Measurements from ENCODE around the gene RASAL2.
"Not testable (repeated sequence)": the region's sequence is repeated elsewhere in the genome, so short reads cannot be mapped to it uniquely, and the experiment has no call there.

The RASAL2 gene

GRCh38 chr1:178243119-178243518, 149.2 kb downstream of the RASAL2 start:
- Mint-ChIP-seq H3K27me3 (peaks cover 3% of the 10 kb centered on the region), H3K4me3 (no peak overlapping the region), H3K36me3 (ENCODE audit: low read depth) (no peaks in the 10 kb centered on the region), H3K9me3 (peaks cover 11% of the 10 kb centered on the region), H3K4me1 (ENCODE audit: low read depth) (no peaks in the 10 kb centered on the region), H3K27ac (no peak overlapping the region)

GRCh38 chr1:178243890-178244289, 150.0 kb downstream of the RASAL2 start:
- Mint-ChIP-seq H3K36me3 (ENCODE audit: low read depth) (no peaks in the 10 kb centered on the region), H3K27ac (no peak overlapping the region), H3K4me3 (no peak overlapping the region), H3K9me3 (peaks cover 15% of the 10 kb centered on the region), H3K27me3 (peaks cover 3% of the 10 kb centered on the region), H3K4me1 (ENCODE audit: low read depth) (no peaks in the 10 kb centered on the region)

DNA sequence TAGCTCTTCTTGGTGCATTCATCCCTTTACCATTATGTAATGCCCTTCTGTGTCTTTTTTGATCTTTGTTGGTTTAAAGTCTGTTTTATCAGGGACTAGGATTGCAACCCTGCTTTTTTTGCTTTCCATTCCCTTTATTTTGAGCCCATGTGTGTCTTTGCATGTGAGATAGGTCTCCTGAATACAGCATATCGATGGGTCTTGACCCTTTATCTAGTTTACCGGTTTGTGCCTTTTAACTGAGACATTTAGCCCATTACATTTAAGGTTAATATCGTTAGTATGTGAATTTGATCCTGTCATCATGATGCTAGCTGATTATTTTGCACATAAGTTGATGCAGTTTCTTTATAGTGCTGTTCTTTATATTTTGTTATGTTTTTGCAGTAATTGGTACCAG, 154.4 kb downstream of the RASAL2 start:
- H3K9me3 Mint-ChIP-seq = peaks cover 26% of the 10 kb centered on the region
- H3K4me1 Mint-ChIP-seq (ENCODE audit: low read depth) = not testable (repeated sequence)

GRCh38 chr1:178253581-178253980, 159.7 kb downstream of the RASAL2 start:
- not testable (repeated sequence) for H3K4me3 Mint-ChIP-seq; H3K27ac Mint-ChIP-seq; H3K4me1 Mint-ChIP-seq (ENCODE audit: low read depth); H3K36me3 Mint-ChIP-seq (ENCODE audit: low read depth); H3K27me3 Mint-ChIP-seq
- peaks cover 20% of the 10 kb centered on the region for H3K9me3 Mint-ChIP-seq

More for the DNA sequence above, 154.4 kb downstream of the RASAL2 start:
- H3K36me3 Mint-ChIP-seq (ENCODE audit: low read depth); H3K27me3 Mint-ChIP-seq; H3K27ac Mint-ChIP-seq; H3K4me3 Mint-ChIP-seq: not testable (repeated sequence)

DNA sequence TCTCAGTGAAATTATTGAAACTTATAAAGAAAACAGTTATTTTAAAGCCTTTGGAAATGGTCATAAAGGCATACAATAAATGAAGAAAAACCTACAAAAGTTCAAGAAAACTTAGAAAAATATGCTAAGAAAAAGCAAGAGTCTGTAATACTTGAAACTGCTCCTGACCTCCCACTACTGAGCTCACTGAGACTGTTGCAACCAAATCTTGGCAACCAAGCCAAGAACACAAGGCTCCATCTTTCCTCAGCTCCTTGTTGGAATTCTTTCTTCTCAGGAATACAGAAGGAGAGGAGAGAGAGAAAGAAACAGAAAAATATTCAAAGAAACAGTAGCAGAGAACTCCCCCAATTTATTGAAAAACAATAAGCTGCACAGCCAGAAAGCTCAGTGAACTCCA, 160.5 kb downstream of the RASAL2 start:
- Mint-ChIP-seq H3K27me3 (no peaks in the 10 kb centered on the region), H3K36me3 (ENCODE audit: low read depth) (no peaks in the 10 kb centered on the region), H3K4me1 (ENCODE audit: low read depth) (no peaks in the 10 kb centered on the region), H3K9me3 (peaks cover 16% of the 10 kb centered on the region), H3K4me3 (no peak overlapping the region), H3K27ac (no peak overlapping the region)

- Mint-ChIP-seq H3K4me1 (ENCODE audit: low read depth) (no peaks in the 10 kb centered on the region), H3K36me3 (ENCODE audit: low read depth) (no peaks in the 10 kb centered on the region), H3K4me3 (no peak overlapping the region), H3K27me3 (no peaks in the 10 kb centered on the region), H3K27ac (no peak overlapping the region), H3K9me3 (peaks cover 9% of the 10 kb centered on the region)
These were observed 164.6 kb downstream of the RASAL2 start for GRCh38 chr1:178258536-178258935.

- no peak overlapping the region for H3K27ac Mint-ChIP-seq
- H3K9me3 Mint-ChIP-seq = peaks cover 4% of the 10 kb centered on the region
- no peaks in the 10 kb centered on the region for H3K4me1 Mint-ChIP-seq (ENCODE audit: low read depth)
These were observed 168.2 kb downstream of the RASAL2 start for GRCh38 chr1:178262120-178262500.

GRCh38 chr1:178263341-178263740, 169.4 kb downstream of the RASAL2 start:
- no peak overlapping the region for H3K27ac Mint-ChIP-seq
- H3K9me3 Mint-ChIP-seq = peaks cover 4% of the 10 kb centered on the region
- no peaks in the 10 kb centered on the region for H3K36me3 Mint-ChIP-seq (ENCODE audit: low read depth)
- H3K27me3 Mint-ChIP-seq = no peaks in the 10 kb centered on the region
- no peak overlapping the region for H3K4me3 Mint-ChIP-seq
- no peaks in the 10 kb centered on the region for H3K4me1 Mint-ChIP-seq (ENCODE audit: low read depth)

More at GRCh38 chr1:178262120-178262500, 168.2 kb downstream of the RASAL2 start:
- Mint-ChIP-seq H3K27me3 (no peaks in the 10 kb centered on the region), H3K36me3 (ENCODE audit: low read depth) (no peaks in the 10 kb centered on the region), H3K4me3 (no peak overlapping the region)

DNA sequence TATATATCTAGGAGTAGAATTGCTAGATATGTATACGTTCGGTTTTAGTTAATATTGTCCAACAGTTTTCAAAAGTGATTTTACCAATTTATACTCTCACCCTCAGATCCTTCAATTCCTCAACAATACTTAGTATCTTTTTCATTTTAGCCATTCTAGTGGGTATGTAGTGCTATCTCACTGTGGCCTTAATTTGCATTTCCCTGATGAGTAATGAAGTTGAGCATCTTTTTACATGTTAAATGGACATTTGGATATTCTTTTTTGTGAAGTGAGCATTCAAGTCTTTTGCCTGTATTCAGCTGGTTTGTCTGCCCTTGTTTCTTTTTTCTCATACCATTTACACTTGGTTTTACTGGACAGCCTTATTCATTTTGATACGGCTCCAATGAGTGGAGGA, 172.2 kb downstream of the RASAL2 start:
- Mint-ChIP-seq H3K4me1 (ENCODE audit: low read depth) (no peaks in the 10 kb centered on the region), H3K27ac (no peak overlapping the region), H3K27me3 (no peaks in the 10 kb centered on the region), H3K36me3 (ENCODE audit: low read depth) (no peaks in the 10 kb centered on the region), H3K9me3 (no peaks in the 10 kb centered on the region), H3K4me3 (no peak overlapping the region)

GRCh38 chr1:178266619-178267066, 172.7 kb downstream of the RASAL2 start:
- no peak overlapping the region for H3K27ac Mint-ChIP-seq
- H3K9me3 Mint-ChIP-seq = no peaks in the 10 kb centered on the region
- no peak overlapping the region for H3K4me3 Mint-ChIP-seq
- H3K4me1 Mint-ChIP-seq (ENCODE audit: low read depth) = no peaks in the 10 kb centered on the region
- H3K36me3 Mint-ChIP-seq (ENCODE audit: low read depth) = no peaks in the 10 kb centered on the region
- no peaks in the 10 kb centered on the region for H3K27me3 Mint-ChIP-seq

DNA sequence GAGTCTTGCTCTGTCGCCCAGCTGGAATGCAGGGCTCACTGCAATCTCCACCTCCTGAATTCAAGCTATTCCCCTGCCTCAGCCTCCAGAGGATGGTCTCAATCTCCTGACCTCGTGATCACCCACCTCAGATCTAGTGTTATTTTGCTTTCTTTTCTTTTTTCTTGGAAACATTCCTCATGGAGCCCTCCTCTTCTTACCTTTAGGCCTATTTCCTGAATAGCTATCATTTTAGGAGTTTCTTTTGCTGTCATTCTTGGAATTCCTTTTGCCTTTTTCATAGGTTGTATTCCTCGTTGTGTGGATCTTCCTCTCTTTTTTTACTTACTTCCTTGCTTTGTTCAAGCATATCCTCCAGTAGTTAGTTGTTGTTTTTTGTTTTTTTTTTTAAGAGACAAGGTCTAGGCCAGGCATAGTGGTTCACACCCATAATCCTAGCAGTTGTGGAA, 173.8 kb downstream of the RASAL2 start:
- Mint-ChIP-seq H3K4me3 (no peak overlapping the region), H3K27ac (no peak overlapping the region), H3K36me3 (ENCODE audit: low read depth) (no peaks in the 10 kb centered on the region), H3K4me1 (ENCODE audit: low read depth) (no peaks in the 10 kb centered on the region), H3K9me3 (no peaks in the 10 kb centered on the region), H3K27me3 (no peaks in the 10 kb centered on the region)

GRCh38 chr1:178271471-178271870, 177.6 kb downstream of the RASAL2 start:
- H3K27me3 Mint-ChIP-seq = no peaks in the 10 kb centered on the region
- no peaks in the 10 kb centered on the region for H3K36me3 Mint-ChIP-seq (ENCODE audit: low read depth)
- no peaks in the 10 kb centered on the region for H3K4me1 Mint-ChIP-seq (ENCODE audit: low read depth)
- H3K27ac Mint-ChIP-seq = no peak overlapping the region
- no peak overlapping the region for H3K4me3 Mint-ChIP-seq
- no peaks in the 10 kb centered on the region for H3K9me3 Mint-ChIP-seq

DNA sequence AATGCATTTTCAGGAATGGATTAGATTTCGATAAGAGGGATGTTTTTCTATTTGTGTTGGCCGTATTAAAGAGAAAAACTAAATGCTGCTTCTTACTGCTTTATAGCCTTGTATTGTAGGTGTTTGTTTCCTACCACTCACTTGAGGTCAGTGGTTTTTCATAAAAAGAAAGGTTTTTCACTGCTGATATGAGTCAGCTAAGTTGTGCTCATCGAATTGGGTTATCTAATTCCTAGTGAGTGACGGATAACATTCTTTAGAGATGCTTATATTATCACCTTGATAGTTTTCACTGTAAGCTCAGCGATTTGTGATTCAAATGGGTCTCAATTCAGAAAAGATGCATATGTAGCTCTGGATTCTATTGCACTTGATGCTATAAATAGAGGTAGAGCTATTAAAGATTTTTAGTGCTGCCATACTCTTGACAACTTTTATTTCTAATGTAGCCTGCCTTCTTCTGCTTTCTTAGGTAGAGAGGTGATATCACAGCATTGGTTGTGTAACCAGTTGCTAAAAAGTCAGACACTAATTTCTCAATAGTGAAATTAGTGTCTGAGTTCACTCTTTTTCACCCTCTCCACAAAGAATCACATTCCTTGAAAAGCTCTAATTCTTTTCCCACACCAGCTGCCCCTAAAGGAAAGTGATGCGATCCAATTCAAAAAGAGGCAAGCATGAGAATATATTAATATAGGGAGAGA, 180.0 kb downstream of the RASAL2 start:
- no peaks in the 10 kb centered on the region for H3K4me1 Mint-ChIP-seq (ENCODE audit: low read depth)
- no peak overlapping the region for H3K4me3 Mint-ChIP-seq
- H3K36me3 Mint-ChIP-seq (ENCODE audit: low read depth) = no peaks in the 10 kb centered on the region
- no peaks in the 10 kb centered on the region for H3K9me3 Mint-ChIP-seq
- H3K27ac Mint-ChIP-seq = no peak overlapping the region
- no peaks in the 10 kb centered on the region for H3K27me3 Mint-ChIP-seq

- Mint-ChIP-seq H3K36me3 (ENCODE audit: low read depth) (no peaks in the 10 kb centered on the region), H3K4me1 (ENCODE audit: low read depth) (no peaks in the 10 kb centered on the region), H3K9me3 (no peaks in the 10 kb centered on the region), H3K27me3 (no peaks in the 10 kb centered on the region), H3K27ac (no peak overlapping the region), H3K4me3 (no peak overlapping the region)
These were observed 181.1 kb downstream of the RASAL2 start for GRCh38 chr1:178275049-178275448.

DNA sequence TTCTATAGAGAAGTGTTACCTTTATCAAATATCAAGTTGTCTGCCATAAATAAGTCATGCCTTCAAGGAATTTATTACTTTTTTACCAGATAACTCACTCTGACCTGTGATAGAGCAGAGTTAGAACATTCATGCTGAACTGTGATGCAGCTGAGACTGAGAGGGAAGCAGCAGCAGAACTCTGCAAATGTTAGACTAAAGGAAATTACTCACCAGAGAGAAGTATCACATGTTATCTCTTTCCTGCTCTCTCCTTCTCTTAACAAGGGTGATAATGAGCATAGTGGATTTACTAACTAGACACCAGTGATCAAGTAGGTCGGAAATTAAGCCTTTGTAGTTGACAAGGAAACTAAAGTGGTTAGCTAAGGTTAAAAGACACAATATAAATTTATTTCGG, 181.6 kb downstream of the RASAL2 start:
- H3K27me3 Mint-ChIP-seq = no peaks in the 10 kb centered on the region
- no peaks in the 10 kb centered on the region for H3K4me1 Mint-ChIP-seq (ENCODE audit: low read depth)
- H3K27ac Mint-ChIP-seq = no peak overlapping the region
- H3K4me3 Mint-ChIP-seq = no peak overlapping the region
- no peaks in the 10 kb centered on the region for H3K9me3 Mint-ChIP-seq
- no peaks in the 10 kb centered on the region for H3K36me3 Mint-ChIP-seq (ENCODE audit: low read depth)

Measured in stimulated activated naive CD8-positive, alpha-beta T cell treated with anti-CD3 and anti-CD28 coated beads, Interleukin-15, Interleukin-2, amounts not matched to agents 100 ng/mL and 50 ng/mL, for 24 hours (primary cell).